ENCODE results near the gene AIFM2. TPM values are rescaled to one million over a fixed set of nuclear protein-coding genes. Genes with fewer than 3 reads are reported as not detected.
A peak's percentile ranks its signal among the peaks of the same experiment; 100 is the strongest.

AIFM2 gene
- total RNA-seq, 1 experiment from 2014 or later = 8.2 TPM

DNA sequence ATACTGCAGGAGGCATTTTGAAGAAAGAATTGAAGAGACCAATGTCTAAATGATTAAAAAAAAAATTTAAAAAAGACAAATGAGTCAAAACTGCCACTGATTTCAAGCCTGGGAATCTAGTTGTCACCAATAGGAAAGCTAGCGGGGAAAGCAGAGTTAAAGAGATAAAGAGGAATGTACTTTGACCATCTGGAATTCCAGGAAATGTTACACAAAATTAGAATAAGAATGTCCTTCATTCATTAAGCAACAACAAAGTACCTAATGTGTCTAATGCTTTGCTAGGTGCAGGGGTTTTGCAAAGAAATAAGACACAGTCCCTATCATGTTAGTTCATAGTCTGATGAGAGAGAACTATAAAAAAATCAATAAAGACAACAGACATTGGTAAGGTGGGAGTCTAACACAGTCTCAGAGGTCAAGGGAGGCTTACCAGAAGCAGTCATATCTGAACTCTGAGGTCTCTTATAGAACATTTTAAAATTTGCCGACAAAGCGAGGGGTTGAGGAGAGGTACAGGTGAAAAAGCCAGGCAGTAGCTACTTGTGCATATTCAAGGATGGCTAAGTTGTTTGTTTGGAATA lies 22.7 kb upstream of the AIFM2 start:
- DNase-seq (ENCODE audit: low read depth, low spot score) = no peak
- in situ Hi-C loops (cut with HindIII; ENCODE audit: low pct_unique_long_range_greater_than_20kb, low sequenced_read_pairs) = no loop called here

DNA sequence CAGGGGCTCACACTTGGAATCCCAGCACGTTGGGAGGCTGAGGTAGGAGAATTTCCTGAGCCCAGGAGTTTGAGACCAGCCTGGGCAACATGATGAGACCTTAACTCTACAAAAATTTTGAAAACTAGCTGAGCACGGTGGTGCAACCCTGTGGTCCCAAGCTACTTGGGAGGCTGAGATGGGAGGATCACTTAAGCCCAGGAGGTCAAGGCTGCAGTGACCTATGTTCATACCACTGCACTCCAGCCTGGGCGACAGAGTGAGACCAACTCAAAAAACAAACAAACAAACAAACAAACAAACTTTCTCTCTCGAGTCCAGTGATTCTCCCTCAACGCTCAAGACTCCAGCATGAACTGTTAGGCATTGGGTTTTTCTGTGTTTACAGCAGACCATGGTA lies 15.9 kb upstream of the AIFM2 start:
- DNase-seq (ENCODE audit: low read depth, low spot score) = no peak
- in situ Hi-C loops (cut with HindIII; ENCODE audit: low pct_unique_long_range_greater_than_20kb, low sequenced_read_pairs) = no loop called here

DNA sequence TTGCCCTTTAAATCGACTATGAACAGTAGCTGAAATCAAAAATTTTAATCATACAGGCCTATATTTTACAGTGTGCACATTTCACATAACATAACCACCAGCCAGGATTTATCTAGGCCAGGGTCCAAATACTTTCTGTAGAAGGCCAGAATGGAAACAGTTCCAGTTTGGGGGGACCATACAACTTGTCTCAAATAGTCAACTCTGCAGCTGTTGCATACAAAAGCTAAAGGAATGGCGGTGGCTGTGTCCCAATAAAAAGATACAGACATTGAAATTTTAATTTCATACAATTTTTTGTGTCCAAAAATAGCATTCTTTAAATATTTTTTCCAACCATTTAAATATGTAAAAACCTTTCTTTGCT lies 14.6 kb upstream of the AIFM2 start:
- in situ Hi-C loops (cut with HindIII; ENCODE audit: low pct_unique_long_range_greater_than_20kb, low sequenced_read_pairs) = no loop called here
- no peak for DNase-seq (ENCODE audit: low read depth, low spot score)

DNA sequence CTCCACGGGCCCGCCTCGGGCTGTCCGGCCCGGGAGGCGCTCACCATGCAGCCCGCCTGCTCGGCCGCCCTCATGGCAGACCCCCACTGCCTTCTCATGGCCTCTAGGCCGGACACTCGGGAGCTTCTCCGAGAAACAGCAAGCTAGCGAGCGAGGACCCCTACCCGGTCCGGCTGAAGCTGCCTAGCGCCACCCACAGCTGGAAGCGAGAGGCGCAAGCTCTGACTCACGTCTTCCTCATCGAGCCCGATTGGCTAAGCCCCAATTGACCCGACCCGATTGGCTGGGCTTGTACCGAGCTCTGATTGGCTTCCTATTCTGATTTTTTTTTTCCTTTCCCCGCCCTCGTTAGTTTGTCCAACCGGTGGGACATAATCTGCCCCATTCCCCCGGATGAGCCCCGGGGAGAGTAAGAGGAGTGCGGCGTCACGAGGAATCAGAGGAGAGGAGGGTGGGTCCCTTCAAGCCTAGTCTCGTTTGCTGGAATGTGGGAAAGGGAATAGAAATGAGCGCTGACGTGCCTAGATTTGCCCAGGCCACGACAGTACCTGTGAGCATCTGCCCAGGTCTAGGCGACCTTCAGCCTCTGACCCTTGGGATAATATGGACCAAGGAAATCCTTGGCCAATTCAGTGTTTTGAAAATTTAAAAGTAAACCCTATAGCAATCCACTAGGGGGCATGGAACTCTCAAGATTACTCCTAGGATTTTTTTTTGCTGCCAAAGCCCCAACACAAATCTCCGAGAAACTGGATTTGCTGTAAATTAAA lies 14.0 kb upstream of the AIFM2 start, which contains the start of gene TYSND1:
TYSND1 (minus strand) TSS at position 212 of the 770 bp plus-strand sequence; CDS start at position 98, 114 bp downstream.
- peak; percentile 99 for DNase-seq (ENCODE audit: low read depth, low spot score)
- in situ Hi-C loops (cut with HindIII; ENCODE audit: low pct_unique_long_range_greater_than_20kb, low sequenced_read_pairs) = no loop called here

DNA sequence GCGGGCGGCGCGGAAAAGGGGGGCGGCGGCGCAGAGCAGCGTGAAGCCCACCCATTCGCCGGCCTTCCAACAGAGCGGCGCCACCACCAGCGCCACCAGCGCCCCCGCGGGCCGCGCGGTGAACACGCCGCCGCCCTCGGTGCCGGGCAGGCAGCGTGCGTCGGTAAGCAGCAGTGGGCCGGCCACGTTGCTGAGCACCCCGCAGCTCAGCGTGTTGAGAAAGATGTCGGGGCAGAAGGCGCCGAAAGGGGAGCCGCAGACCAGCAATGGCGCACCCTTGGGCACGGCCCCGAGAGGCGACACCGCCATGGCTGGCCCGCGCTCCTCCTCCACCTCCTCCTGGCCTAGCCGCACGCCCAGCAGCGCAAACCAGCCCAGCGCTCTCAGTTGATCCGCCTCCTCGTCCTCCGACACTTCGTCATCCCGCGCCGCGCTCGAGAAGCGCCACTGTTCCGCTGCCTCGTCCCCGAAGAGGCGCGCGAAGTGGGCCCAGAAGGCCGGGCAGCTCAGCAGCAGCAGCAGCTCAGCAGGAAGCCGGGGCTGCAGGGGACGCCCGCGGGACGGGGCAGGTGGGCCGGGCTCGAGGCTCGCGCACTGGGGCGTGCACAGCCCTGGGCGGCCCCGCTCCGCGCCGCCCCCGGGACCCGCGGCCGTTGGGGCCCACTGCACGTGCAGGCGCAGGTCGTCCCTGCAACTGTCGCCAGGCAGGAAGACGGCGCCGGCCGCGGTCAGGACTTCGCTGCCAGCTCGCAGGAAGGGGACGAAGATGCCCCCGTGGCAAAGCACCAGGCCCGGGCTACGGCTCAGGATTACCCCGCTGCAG lies 13.3 kb upstream of the AIFM2 start:
- DNase-seq (ENCODE audit: low read depth, low spot score) = peak; percentile 34
- in situ Hi-C loops (cut with HindIII; ENCODE audit: low pct_unique_long_range_greater_than_20kb, low sequenced_read_pairs) = no loop called here

DNA sequence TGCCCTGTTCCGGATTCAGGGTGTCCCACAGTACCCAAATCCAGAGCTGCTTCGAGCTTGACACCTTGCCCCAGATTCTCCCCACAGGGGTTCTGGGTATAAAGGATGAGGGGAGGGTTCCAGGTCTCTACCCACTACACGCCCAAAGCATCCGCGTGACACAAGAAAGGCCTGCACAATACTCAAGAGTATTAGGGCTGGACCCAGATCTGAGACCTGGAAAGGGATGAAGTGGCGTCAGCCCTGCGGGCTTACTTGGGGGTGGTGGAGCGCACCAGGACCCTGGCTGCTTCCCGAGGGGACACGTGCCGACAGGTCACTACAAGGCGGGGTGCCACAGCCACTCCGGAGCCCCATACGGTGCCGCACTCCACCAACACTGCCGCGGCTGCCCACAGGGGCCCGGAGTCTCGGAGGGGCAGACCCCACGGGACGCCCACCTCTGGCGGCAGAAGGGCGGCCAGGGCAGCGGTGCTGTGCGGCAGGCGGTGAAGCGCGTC lies 12.6 kb upstream of the AIFM2 start:
- in situ Hi-C loops (cut with HindIII; ENCODE audit: low pct_unique_long_range_greater_than_20kb, low sequenced_read_pairs) = no loop called here

DNA sequence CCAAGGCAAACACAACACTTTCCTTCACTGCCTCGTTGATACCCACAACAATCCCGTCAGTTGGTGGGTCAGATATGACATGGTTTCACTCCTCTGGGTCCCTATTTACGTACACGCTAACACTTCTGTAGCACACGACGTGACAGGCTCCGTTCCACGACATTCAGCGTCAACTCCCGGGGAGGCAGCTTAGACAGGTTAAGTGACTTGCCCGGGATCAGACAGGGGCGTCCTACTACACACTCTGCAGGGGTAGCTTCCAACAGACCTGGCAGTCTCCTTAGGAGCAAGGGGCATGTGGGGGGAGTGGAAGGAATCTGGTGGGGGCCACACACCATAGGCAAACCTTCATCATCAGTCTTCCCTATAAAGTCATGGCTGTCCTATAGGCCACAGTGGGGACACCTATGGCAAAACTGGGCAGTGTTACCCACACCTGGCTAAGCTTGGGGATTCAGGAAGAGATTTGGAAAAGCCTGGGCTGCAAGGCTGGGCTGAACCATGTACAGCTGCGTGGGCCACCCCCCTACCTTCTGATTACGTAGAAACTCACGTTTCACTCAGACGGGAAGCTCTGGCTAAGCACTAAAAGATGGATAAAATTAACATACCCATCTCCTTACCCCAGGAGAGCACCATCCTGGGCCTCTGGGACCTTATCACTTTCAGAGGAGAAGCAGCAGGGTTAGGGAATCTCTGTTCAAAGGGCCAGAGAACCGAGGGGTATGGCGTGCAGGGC lies 11.9 kb upstream of the AIFM2 start:
- in situ Hi-C loops (cut with HindIII; ENCODE audit: low pct_unique_long_range_greater_than_20kb, low sequenced_read_pairs) = no loop called here
- no peak for DNase-seq (ENCODE audit: low read depth, low spot score)

More for the DNA sequence above, 12.6 kb upstream of the AIFM2 start:
- DNase-seq (ENCODE audit: low read depth, low spot score) = no peak

- no peak for DNase-seq (ENCODE audit: low read depth, low spot score)
- in situ Hi-C loops (cut with HindIII; ENCODE audit: low pct_unique_long_range_greater_than_20kb, low sequenced_read_pairs) = no loop called here
These were observed 9.9 kb upstream of the AIFM2 start for GRCh38 chr10:70142555-70142954.

GRCh38 chr10:70140297-70140696 lies 7.7 kb upstream of the AIFM2 start:
- DNase-seq (ENCODE audit: low read depth, low spot score) = no peak
- in situ Hi-C loops (cut with HindIII; ENCODE audit: low pct_unique_long_range_greater_than_20kb, low sequenced_read_pairs) = no loop called here

DNA sequence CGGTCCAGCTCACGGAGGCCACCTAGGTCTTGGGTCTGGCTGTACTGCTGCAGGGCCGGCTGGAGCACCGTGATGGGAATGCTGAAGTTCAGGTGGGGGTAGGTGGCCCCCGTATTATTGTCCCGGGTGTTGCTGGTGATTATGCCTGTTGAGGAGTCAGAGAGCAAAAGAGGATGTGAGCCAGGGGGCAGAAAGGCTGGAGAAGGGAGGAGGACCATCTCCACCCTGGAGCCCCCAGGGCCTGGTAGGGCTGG lies 7.3 kb upstream of the AIFM2 start:
- no peak for DNase-seq (ENCODE audit: low read depth, low spot score)
- in situ Hi-C loops (cut with HindIII; ENCODE audit: low pct_unique_long_range_greater_than_20kb, low sequenced_read_pairs) = no loop called here

DNA sequence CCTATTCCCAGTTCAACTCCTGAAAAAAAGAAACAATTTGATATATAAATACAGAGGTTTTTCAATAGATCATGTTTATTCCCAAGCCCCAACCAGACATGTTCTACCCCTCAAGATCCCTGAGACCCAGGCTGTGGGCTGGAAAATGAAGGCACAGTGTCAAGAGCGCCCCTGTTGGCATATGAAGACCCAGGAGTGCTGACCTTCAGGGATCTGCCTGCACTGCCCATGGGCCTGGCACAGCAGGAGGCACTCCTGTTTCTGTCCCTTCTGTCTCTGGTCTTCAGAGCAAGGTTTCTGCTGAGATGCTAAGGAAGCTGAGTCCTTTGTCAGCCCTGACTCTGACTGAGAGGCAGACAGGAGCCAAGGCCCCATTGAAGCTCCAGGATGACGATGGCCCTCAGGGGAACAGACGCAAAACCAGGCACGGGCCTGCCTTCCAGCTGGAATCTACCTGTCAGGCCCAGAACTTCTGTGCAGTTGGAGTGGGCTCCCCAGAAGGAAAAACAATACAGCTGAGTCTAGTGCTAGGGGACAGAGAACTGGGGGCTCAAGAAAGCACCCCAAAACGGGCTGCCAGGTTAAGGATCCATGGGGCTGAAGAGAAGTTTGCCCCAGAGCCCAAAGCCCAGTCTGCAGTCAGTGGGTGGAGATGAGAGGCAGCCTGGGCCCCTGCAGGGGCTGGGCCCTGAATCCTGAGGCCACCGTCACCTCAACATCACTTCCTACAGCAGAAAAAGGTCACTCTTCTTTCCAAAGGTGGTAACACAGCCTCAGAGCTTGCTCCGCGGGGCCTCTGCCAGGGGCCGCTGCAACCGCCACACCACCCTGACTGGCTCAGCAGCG lies 6.7 kb upstream of the AIFM2 start:
- in situ Hi-C loops (cut with HindIII; ENCODE audit: low pct_unique_long_range_greater_than_20kb, low sequenced_read_pairs) = no loop called here

GRCh38 chr10:70137927-70138883 lies 5.6 kb upstream of the AIFM2 start:
- in situ Hi-C loops (cut with HindIII; ENCODE audit: low pct_unique_long_range_greater_than_20kb, low sequenced_read_pairs) = no loop called here

More for the DNA sequence above, 6.7 kb upstream of the AIFM2 start:
- no peak for DNase-seq (ENCODE audit: low read depth, low spot score)

DNA sequence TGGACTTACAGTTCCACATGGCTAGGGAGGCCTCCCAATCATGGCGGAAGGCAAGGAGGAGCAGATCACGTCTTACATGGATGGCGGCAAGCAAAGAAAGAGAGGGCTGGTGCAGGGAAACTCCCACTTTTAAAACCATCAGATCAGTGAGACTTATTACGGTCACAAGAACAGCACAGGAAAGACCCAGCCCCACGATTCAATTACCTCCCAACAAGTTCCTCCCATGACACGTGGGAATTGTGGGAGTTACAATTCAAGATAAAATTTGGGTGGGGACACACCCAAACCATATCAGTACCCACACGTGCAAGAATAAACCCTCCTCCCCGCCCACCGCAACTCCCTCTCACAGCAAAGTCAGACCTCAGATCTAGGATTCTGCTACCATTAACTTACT lies 4.5 kb upstream of the AIFM2 start:
- in situ Hi-C loops (cut with HindIII; ENCODE audit: low pct_unique_long_range_greater_than_20kb, low sequenced_read_pairs) = no loop called here

More at GRCh38 chr10:70137927-70138883, 5.6 kb upstream of the AIFM2 start:
- DNase-seq (ENCODE audit: low read depth, low spot score) = no peak

DNA sequence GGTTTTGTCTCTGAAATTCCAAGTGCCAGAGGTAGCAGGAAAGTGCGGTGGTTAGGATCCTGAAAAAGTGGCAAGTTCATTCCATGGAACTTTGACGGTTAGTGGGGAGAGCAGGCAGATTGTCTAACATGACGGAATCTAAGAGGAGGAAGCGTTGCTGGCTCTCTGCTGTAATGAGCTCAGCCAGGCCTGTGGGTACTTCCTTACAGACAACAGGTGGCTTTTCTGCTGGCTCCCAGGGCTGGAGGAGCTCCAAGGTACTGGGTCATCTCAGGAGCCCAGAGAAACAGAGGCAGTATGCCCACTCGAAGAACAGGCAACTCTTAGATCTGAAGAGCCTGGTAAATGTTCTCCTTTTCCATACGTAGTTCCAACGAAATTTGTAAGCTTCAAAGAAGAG lies 3.1 kb upstream of the AIFM2 start:
- in situ Hi-C loops (cut with HindIII; ENCODE audit: low pct_unique_long_range_greater_than_20kb, low sequenced_read_pairs) = no loop called here
- no peak for DNase-seq (ENCODE audit: low read depth, low spot score)

More for the DNA sequence above, 4.5 kb upstream of the AIFM2 start:
- no peak for DNase-seq (ENCODE audit: low read depth, low spot score)

GRCh38 chr10:70135046-70135445 lies 2.4 kb upstream of the AIFM2 start:
- in situ Hi-C loops (cut with HindIII; ENCODE audit: low pct_unique_long_range_greater_than_20kb, low sequenced_read_pairs) = no loop called here
- DNase-seq (ENCODE audit: low read depth, low spot score) = no peak

DNA sequence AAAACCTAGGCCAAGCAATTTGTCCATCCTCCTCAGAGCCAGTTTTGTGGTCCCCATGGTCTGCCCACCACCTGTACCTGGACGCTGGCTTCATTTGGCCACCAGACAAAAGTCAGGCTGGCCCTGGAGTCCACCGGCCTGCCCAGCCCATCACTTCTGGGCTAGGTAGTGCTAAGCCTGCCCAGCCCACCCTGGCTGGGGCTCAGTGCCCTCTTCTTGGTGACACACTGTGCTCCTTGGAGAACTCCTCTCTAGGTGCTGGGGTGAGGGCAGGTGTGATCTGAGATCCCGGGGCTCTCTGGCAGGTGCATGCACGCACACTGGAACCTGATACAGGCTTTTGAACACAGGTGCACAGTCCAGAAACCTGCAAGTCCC lies 1.1 kb downstream of the AIFM2 start:
- no peak for DNase-seq (ENCODE audit: low read depth, low spot score)
- in situ Hi-C loops (cut with HindIII; ENCODE audit: low pct_unique_long_range_greater_than_20kb, low sequenced_read_pairs) = no loop called here
